GM12891 (cell line): ENCODE results near the gene DOCK8.

ENCODE experiments used
- PAX5 ChIP-seq: IDR thresholded peaks from 2 replicates; pipeline ENCODE4 v1.6.1; 2011; ENCODE audit warnings: low read length, moderate library complexity, mild to moderate bottlenecking; ENCODE audit not compliant: insufficient read depth, severe bottlenecking
- POLR2A ChIP-seq: IDR thresholded peaks from 2 replicates; pipeline ENCODE4 v1.6.1; 2011; ENCODE audit warnings: low read depth, low read length, control low read depth

GRCh38 chr9:495739-496138, 281.1 kb downstream of the DOCK8 start:
- TF ChIP-seq POLR2A (no peak), PAX5 (no peak)
